NCI-H1694 (cell line): ENCODE data around the gene TTLL5.
"Not testable (repeated sequence)": the region's sequence is repeated elsewhere in the genome, so short reads cannot be mapped to it uniquely, and the experiment has no call there.

ENCODE experiments used
- DNase-seq: peaks from one replicate; lab custom pipeline; 2025; lab: John Stamatoyannopoulos, UW

TTLL5 gene

DNA sequence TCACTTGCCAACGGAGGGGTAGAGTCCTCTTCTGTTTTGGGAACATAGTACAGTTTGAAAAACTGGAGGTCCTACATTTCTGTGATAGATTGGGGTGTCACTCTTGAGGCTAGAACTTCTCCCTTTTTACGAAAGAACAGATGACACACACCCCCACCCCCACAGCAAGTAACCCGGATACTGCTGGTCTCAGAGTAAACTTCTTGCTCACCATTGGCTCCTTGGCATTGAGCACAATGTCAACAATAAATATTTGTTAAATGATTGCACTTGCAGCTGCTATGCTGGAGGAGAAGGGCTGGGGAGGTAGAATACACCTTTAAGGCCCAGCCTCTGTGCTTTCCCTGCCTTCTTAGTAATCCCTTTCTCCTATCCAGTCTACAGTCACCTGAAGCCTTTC, 170.9 kb downstream of the TTLL5 start:
- DNase-seq: no peak

DNA sequence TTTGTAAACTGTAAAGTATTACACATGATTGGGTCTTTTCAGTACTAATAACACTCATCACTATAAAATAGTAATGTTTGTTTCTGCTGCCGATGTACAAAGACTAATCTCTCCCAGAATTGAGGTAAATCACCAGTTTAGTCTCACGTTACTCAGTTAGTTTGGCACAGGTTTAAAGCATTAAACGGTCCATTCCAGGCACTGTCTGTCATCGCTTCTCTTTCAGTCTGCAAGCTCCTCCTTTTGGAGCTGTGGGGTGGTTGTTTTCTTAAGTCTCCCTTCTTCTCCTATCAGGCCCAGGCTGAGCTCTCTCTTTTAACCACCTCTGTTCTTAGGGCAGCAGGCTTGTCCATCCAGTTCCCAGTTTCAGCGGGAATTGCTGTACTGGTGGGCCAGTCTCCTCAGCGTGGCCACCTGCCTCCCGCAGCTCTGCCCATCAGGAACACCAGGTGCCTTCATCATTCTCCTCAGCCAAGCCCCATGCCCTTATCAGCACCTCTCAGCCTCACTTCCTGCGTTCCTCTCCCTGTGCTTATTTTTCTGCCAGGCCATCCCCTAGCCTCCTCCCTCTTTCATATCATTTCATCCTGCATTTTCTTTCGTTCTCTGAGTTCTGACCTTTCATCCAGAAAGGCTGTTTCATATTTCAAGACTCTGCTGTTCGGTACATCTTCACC, 171.7 kb downstream of the TTLL5 start:
- no peak for DNase-seq

DNA sequence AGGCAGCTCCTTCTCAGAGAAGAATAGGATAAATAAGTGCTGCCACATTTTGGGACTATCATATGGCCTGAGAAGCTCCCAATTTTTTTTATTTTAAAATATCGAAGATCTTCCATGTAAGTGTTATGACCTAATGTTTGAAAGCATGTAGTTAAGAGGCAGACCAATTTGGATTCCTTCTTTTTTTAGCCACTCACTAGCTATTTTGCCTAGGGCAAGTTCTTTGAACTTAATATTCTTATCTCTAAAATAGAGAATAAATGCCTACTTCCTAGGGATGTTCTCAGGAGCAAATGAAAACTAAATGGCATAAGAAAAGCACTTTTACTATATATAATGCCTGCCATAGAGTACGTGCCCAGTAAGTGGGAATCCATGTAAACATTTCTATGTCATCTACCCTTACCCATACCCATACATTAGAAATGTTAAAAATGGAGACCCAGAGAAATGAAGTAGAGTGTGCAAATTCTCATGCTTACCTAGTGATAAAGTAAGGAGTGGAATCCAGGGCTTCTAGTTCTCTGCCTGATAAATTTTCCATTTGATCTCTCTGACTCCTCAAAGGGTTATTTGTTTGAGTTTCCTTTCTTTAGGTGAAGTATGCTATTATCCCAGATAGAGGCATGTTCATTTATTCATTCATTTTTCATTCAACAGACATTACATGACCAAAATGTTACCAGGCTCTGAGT, 172.4 kb downstream of the TTLL5 start:
- DNase-seq: no peak

DNA sequence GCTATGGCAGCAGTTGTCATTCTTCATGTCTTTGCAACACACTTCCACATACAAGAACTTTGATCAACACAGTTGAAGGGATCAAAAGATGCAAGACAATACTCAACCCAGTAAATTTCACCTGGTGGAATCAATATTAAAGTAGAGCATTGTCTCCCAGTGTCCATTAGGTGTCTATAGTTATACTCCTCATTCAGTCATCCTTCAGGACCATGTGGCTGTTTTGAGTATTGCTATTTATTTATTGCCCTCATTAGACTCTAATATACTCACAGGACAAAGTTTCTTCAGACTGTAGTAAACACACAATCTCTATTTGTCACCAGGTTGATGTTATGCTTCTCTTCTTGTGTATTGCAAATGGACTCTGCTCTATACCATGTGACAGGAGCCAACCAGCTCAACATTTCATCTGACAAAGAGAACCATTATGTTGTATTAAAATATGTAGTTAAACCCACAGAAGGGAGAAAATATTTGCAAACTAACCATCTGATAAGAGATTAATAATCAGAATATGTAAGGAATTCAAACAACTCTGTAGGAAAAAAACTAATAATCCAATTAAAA, 174.2 kb downstream of the TTLL5 start:
- no peak for DNase-seq

DNA sequence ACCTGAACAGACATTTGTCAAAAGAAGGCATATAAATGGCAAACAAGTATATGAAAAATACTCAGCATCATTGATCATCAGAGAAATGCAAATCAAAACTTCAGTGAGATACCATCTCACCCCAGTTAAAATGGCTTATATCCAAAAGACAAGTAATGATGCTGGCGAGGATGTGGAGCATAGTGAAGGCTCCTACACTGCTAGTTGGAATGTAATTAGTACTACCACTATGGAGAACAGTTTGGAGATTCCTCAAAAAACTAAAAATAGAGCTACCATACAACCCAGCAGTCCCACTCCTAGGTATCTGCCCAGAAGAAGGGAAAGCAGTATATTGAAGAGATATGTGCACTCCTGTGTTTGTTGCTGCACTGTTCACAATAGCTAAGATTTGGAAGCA, 174.7 kb downstream of the TTLL5 start:
- no peak for DNase-seq

DNA sequence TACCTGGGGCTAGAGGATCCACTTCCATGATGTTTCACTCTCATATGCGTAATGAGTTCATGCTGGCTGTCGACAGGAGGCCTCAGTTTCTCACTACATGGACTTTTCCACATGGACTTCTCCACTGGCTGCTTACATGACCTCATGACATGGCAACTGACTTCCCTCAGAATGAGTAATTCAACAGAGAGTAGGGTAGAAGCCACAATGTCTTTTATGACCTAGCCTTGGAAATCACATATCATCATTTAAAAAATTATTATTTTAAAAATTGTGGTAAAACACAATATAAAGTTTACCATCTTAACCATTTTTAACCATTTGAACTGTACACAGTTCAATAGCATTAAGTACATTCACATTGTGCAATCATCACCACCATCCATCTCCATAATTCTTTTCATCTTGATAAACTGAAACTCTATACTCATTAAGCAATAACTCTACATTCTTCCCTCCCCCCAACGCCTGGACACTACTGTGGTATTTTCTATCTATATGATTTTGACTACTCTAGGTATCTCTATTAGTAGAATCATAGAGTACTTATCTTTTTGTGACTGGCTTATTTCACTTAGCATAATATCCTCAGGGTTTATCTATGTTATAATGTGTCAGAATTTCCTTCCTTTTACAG, 176.2 kb downstream of the TTLL5 start:
- no peak for DNase-seq

DNA sequence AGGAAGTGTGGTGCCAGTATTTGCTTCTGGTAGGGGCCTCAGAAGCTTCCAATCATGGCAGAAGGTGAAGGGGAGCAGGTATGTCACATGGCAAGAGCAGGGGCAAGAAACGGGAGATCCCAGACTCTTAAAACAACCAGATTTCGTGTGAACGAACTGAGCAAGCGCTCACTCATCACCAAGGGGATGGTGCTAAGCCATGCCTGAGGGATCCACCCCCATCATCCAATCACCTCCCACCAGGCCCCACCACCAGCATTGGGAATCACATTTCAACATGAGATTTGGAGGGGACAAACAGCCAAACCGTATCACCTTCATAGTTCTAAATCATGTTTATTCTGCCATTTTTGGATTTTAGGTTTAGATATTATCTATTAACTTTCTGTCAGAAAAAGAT, 179.9 kb downstream of the TTLL5 start:
- no peak for DNase-seq

DNA sequence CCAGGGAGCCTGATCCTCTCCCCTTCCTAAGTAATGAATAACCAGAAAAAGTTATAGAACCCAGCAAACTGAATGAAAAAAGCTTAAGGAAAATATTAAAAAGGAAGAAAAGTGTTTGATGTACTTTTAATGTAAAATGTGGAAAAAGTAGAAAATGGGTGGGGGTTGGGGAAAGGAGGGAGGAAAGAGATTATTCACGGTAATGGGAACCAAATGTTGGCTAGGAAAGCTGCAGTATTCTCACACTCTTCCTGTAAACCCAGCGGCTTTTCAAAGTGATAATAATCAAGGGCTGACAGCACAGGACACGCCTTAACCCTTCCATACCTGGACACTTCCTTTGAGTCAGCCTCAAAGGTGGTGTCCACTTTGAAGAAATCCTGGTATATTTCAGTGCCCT, 181.5 kb downstream of the TTLL5 start:
- DNase-seq: no peak

DNA sequence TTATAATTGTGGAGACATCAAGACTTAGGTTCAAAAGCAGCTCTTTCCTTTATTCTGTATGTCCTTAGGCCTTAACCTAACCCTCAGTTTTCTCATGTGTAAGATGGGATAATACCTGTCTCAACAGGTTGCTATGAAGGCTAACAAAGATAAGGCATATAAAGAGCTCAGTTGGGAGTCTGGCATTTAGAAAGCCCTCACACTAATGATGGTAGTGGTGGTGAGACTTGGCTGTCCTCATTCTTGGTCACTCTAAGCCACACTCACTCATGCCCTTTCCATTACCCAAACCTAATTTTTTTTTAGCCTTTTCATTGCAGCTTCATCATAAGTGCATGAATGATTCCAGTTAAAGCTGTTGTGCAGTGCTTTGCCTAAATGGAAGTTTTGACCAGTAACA, 183.4 kb downstream of the TTLL5 start:
- DNase-seq: no peak

DNA sequence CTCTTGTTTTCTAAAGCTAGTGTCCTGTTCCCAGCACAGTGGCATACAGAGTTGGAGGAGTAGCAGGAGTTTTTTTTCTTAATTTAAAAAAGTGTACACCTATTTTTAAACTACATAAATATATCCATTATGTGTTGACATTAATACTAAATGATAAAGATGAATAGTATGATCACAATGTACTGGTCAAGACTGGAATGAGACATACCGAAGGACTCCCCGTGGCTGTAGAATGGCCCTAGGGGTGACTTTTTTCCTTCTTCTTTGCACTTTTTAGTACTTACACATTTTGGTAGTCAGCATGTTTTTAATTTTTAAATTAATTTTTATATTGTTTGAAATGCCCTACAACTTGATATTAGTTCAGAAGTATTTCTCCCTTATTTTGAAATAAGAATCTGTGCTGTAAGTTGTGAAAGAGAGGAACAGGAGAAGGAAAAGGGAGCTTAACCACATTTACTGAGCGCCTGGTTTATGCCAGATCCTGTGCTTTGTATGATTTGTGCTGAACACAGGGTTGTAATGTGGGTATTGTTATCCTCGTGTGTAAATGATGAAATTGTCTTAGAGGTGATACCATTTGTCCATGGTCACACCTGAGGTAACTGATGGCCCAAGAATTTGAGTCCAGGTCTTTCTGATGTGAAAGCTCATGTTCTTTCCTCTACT, 184.2 kb downstream of the TTLL5 start:
- DNase-seq: no peak

DNA sequence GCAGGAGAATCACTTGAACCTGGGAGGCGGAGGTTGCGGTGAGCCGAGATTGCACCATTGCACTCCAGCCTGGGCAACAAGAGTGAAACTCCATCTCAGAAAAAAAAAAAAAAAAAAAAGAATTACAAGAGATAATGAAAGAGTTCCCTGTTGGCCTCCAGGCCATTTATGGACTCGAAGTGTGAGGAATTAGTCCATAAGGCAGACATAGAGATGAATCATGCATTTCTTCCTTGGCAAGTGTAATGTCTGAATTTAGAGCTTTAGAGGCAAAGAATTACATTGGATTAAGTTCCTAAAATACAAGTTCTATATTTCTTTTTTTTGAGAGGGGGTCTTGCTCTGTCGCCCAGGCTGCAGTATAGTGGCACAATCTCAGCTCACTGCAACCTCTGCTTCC, 185.6 kb downstream of the TTLL5 start:
- not testable (repeated sequence) for DNase-seq

DNA sequence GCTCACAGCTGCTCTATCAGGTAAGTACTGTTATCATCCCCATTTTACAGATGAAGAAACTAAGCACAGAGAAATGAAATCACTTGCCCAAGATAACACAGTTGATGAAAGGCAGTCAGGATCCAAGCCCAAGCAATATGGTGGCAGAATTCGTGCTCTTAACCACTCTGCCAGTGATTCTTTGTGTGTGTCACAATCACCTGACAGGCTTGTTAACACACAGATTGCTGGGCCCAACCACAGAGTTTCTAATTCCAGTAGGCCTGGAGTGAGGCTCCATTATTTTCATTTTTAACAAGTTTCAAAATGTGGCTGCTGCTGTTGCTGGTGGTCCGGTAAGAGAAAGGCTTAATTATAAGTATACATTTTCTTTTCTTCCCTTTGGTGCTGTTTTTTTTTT, 186.5 kb downstream of the TTLL5 start:
- DNase-seq: no peak

DNA sequence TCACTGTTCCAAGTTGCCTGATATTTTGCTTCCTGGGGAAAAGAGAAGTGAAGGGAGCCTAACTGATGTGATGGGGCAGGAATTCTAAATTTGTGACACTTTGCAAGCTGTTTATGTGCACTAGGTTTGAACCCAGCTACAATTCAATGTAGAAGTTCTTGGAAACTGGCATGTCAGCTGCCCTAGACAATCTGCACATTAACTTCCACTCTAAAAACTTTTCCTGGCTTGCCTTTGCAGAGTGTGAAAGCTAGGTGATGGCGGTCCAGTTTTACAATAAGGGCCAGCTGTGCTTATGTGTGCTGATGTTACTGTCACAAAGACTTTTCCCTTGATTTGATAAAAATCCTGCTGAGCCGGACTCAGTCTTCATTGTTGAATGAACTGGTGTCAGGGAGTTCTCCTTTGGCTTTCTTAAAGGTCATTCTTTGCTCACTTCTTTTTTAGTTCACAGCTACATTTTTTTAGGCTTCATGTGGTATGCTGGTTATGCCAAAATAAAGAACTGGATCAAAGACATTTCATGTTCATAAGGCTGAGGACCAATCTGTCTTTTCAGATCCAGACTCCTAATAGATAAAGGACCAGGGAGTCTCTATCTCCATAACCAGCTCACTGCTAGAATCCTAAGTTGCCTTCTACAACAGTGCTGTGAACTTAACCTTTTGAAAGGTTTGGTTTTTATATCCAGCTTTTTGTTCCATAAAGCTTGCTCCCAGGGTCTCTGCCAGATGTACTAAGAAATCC, 187.3 kb downstream of the TTLL5 start:
- DNase-seq: no peak

DNA sequence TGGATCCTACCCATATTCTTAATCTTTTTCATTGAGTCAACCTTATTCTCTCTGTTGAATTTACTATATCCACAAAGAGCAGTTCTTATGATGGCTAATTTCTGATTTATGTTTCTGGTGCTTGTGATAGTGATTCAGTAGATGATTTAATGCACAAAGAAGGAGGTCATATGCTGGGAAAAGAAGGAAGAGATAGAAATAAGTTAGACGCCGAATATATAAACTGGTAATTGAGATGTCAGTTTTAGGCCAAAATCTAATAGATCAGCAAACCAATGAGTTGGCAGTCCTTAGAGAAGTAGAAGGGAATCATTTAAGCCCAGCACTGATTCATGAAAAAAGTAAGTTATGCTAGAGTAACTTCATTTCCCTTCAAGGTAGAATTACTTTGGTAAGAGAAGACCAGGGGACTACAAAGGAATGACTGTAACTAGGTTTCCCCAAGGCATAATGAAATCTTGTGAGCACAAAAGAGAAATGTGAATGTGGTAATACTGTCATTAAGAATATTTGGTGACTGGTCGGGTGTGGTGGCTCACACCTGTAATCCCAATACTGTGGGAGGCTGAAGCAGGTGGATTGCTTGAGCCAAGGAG, 188.4 kb downstream of the TTLL5 start:
- DNase-seq: no peak

DNA sequence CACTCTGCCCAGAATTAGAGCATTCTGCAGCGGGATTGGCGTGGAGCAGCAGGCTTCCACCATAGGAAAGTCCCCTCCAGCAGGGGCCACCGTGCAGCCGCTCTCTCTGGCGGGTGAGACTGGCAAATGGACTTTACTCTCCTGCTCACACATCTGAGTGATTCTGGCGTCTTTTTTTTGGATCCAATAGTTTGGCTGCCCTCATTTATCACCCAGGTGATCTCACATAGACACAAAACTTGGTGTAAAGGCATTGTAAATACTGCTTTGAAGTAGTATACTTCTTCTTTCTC, 190.5 kb downstream of the TTLL5 start:
- DNase-seq: no peak

DNA sequence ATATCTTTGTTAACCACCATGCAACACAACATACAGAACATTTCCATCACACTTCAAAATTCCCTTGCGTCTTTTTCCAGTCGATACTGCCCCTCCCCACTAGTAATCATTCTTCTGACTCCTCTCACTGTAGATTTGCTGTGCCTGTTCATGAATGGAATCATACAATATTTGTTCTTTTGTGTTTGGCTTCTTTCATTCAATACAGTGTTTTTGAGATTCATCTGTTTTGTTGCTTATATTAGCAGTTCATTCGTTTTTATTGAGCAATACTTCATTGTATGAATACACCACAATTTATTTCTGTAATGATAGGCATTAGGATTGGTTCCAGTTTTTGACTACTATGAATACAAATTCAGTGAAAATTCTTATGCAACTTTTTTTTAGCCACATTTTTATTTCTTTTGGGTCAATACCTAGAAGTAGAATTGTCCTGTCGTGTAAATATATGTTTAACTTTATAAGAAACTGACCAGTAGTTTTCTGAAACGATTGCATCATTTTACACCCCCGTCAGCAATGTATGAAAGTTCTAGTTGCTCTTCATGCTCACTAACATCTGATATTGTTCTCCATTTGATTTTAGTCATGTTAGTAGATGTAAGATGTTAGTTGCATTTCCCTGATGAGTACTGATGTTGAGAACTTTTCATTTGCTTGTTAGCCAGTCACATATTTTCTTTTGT, 193.2 kb downstream of the TTLL5 start:
- DNase-seq: no peak

DNA sequence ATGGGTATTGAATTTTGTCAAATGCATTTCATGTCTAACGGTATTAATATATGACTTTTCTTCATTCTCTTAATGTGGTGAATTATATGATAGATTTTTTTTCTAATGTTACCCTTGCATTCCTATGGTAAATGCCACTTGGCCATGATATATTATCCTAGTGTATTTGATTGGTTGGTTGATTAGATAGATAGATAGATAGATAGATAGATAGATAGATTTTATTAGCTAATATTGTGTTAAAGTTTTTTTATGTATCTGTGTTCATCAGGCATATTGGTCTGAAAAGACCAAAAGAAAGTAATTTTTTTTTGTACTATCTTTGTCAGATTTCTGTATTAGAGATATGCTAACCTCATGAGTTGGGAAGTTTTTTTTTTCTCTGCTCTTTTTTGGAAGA, 196.2 kb downstream of the TTLL5 start:
- no peak for DNase-seq

DNA sequence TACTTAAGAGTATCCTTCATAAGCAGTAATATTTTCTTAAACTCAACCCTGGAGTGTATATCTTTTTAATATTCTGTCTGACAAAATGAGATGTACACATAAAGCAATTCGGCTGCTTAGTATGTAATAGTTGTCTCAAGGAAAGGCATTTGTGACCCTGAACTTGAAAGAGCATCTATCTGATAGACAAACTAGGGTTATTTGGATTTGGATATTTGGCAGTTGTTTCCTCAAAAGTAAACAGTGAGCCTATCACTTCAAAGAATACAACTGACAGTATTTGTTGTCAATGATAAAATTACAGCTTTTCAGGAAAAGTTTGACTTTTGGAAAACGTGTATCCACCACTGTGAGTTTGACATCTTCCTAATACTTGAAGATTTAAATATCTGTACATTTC, 197.3 kb downstream of the TTLL5 start:
- DNase-seq: no peak

DNA sequence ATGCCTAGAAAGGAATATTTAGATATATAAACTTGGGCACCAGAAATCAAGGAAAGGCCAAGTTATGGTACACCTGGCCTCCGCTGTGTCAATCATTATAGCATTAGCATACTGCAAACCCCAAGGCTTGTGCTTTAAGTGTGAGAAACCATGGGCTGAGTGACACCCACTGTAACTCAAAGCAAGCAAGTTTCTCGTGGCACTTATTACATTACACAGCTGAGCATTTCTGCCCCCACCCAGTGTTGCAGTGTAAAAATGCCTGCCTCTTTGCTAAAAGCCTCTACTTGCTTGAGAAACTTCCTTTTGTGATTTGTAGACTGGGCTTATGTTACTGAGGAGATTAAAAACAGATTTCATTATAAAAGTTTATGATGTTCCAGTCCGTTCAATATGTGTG, 198.7 kb downstream of the TTLL5 start:
- no peak for DNase-seq

DNA sequence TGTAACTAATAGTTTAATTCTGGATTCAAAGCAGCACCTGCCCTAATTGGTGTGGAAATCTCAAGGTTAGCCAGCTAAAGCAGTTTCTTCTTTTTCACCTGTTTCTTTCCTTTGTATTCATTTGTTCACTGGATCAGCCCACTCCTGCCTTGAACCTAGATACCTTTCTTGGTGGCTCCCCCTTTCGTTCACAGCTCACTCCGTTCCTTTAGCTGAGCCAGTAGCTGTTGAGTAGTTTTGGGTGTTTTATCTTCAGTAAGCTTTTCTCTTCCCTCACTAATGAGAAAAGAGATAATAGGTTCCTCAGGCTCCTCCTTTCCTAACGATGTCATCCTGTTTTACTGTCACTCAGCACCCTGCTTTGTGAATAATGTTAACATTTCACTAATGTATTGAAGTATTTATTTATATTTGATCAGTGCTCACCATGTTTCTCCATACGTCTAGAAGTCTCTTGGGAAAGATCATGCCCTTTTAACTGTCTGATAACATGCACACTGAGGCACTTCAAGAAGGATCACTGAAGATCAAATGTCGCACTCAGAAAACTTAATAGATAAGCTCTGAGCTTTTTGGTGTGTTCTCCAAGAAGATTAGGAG, 199.6 kb downstream of the TTLL5 start:
- no peak for DNase-seq

DNA sequence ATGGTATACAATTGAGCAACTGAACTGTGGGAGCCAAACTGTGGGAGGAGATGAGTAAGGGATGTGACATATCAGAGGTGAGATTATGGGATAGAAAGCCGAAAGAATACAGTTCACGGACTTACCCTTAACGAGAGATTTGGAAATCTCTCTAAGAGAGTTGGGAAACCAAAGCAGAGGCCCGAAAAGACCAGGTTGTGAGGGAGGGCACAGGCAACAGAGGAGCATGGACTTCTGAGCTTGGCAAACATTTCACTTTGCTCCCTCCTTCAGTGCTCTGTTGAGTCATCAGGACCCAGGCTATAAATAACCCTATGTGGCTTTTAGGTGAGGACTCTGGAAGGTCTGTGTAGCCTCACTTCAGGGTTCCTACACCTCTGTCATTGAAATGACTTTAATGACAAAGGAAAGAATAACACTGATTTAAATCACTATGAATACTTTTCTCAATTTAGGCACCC, 200.1 kb downstream of the TTLL5 start:
- no peak for DNase-seq
